Tibial artery (tissue), 4 donors: ENCODE results near the gene DLG2.

Experiments
- DNase-seq, 2 donors: peaks; one replicate each; pipeline ENCODE4 v3.0.0-alpha.2; 2019
- H3K27ac ChIP-seq, 2 donors: fragments of 200-600 bp; sonication (generic) in 1 of 2; 1 replicate in 1 of 2; 2 replicates in 1 of 2; pipeline ENCODE4 v1.5.1; 2018 to 2019; ENCODE audit warnings: mild to moderate bottlenecking in 1 of 2
- H3K27me3 ChIP-seq, 2 donors: fragments of 200-600 bp; sonication (generic) in 1 of 2; one replicate each; pipeline versions ENCODE4 v1.5.1 to v1.6.0; 2016 to 2019
- H3K36me3 ChIP-seq, 3 donors: fragments of 200-600 bp; sonication (generic) in 2 of 3; one replicate each; pipeline ENCODE4 v1.5.1; 2016 to 2019; ENCODE audit warnings: mild to moderate bottlenecking in 2 of 3
- H3K4me1 ChIP-seq, 4 donors: fragments of 200-600 bp; sonication (generic) in 2 of 4; 1 replicate in 3 of 4; 2 replicates in 1 of 4; pipeline ENCODE4 v1.5.1; 2016 to 2019
- H3K4me3 ChIP-seq, 2 donors: fragments of 200-600 bp; sonication (generic) in 1 of 2; 1 replicate in 1 of 2; 2 replicates in 1 of 2; pipeline ENCODE4 v1.5.1; 2018 to 2019; ENCODE audit warnings: mild to moderate bottlenecking in 2 of 2
- H3K9me3 ChIP-seq, 3 donors: fragments of 200-600 bp; sonication (generic) in 1 of 3; one replicate each; pipeline ENCODE4 v1.5.1; 2016 to 2019
- intact Hi-C: fragments of 100-400 bp; cut with DNase I; formaldehyde crosslinking; loops from one replicate; pipeline ENCODE4 v1.15.0; 2023; ENCODE audit warnings: low total_unique reads
- TF ChIP-seq, protein P1 (sequence below), 2 experiments: fragments of 200-600 bp in 1 of 2; fragments of 450-650 bp in 1 of 2; IDR thresholded peaks; one replicate each; pipeline ENCODE4 v1.5.1; 2017 to 2019; ENCODE audit warnings: antibody characterized with exemption in 2 of 2, mild to moderate bottlenecking in 1 of 2, moderate library complexity in 1 of 2

Gene DLG2

DNA sequence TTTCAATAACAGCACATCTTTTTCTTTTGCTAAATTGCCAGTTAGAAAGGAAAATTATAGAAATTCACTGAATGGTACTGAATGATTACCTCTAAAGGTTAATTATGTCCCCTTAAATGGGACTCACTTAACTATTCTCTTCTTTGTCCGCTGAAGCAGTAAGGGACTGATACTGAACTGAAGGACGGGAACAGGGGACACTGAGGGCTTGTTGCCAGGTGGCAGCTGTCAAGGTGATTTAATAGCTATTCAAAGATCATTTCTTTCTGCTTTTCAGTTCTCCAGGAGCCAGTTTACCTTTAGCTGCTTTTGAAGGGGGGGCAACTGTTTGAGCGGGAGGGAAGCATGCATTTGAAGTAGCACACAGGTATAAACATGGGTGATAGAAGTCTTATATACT, 2015.5 kb downstream of the DLG2 start:
- intact Hi-C loops = no loop called here
- no peak overlapping the region for H3K27ac ChIP-seq
- H3K4me1 ChIP-seq = no peaks in the 10 kb centered on the region
- H3K4me3 ChIP-seq = no peak overlapping the region
- H3K27me3 ChIP-seq = no peaks in the 10 kb centered on the region
- TF ChIP-seq, protein P1, sequence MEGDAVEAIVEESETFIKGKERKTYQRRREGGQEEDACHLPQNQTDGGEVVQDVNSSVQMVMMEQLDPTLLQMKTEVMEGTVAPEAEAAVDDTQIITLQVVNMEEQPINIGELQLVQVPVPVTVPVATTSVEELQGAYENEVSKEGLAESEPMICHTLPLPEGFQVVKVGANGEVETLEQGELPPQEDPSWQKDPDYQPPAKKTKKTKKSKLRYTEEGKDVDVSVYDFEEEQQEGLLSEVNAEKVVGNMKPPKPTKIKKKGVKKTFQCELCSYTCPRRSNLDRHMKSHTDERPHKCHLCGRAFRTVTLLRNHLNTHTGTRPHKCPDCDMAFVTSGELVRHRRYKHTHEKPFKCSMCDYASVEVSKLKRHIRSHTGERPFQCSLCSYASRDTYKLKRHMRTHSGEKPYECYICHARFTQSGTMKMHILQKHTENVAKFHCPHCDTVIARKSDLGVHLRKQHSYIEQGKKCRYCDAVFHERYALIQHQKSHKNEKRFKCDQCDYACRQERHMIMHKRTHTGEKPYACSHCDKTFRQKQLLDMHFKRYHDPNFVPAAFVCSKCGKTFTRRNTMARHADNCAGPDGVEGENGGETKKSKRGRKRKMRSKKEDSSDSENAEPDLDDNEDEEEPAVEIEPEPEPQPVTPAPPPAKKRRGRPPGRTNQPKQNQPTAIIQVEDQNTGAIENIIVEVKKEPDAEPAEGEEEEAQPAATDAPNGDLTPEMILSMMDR (IDR thresholded peaks at IDR 0.05) = no peak
- no peaks in the 10 kb centered on the region for H3K36me3 ChIP-seq
- H3K9me3 ChIP-seq = no peaks in the 10 kb centered on the region
- no peak for DNase-seq

- Histone ChIP-seq H3K36me3 (no peaks in the 10 kb centered on the region), H3K27me3 (no peaks in the 10 kb centered on the region), H3K4me3 (no peak overlapping the region), H3K4me1 (no peaks in the 10 kb centered on the region), H3K9me3 (no peaks in the 10 kb centered on the region), H3K27ac (no peak overlapping the region)
- no peak for DNase-seq
- intact Hi-C loops = no loop called here
- TF ChIP-seq, protein P1 (IDR thresholded peaks at IDR 0.05) = no peak
Observed at GRCh38 chr11:83611031-83611430, 2016.1 kb downstream of the DLG2 start.

- Histone ChIP-seq H3K27ac (no peak overlapping the region), H3K36me3 (no peaks in the 10 kb centered on the region), H3K9me3 (no peaks in the 10 kb centered on the region), H3K4me1 (no peaks in the 10 kb centered on the region), H3K4me3 (no peak overlapping the region), H3K27me3 (no peaks in the 10 kb centered on the region)
- intact Hi-C loops = no loop called here
- DNase-seq = no peak
- TF ChIP-seq, protein P1 (IDR thresholded peaks at IDR 0.05) = no peak
Observed at GRCh38 chr11:83609191-83609590, 2018.0 kb downstream of the DLG2 start.

DNA sequence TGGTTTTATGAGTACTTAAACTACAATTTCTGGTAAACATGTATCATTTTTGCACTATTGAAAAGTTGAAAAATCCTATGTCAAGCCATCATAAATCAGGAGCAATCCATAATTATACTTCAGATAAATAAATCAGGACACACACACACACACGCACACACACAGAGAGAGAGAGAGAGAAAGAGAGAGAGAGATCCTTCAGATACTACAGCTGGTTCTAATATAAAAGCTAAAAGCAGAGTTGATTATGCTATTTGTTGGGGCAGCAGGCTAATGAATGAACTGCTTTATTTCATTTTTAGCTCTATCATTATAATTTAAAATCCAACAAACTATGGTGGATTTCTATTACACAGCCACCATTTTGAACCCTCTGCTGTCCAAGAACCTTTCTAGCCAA, 2018.6 kb downstream of the DLG2 start:
- no peak overlapping the region for H3K4me3 ChIP-seq
- TF ChIP-seq, protein P1 (IDR thresholded peaks at IDR 0.05) = no peak
- H3K27me3 ChIP-seq = no peaks in the 10 kb centered on the region
- H3K36me3 ChIP-seq = no peaks in the 10 kb centered on the region
- H3K27ac ChIP-seq = no peak overlapping the region
- H3K4me1 ChIP-seq = no peaks in the 10 kb centered on the region
- H3K9me3 ChIP-seq = no peaks in the 10 kb centered on the region
- DNase-seq = no peak
- intact Hi-C loops = no loop called here

DNA sequence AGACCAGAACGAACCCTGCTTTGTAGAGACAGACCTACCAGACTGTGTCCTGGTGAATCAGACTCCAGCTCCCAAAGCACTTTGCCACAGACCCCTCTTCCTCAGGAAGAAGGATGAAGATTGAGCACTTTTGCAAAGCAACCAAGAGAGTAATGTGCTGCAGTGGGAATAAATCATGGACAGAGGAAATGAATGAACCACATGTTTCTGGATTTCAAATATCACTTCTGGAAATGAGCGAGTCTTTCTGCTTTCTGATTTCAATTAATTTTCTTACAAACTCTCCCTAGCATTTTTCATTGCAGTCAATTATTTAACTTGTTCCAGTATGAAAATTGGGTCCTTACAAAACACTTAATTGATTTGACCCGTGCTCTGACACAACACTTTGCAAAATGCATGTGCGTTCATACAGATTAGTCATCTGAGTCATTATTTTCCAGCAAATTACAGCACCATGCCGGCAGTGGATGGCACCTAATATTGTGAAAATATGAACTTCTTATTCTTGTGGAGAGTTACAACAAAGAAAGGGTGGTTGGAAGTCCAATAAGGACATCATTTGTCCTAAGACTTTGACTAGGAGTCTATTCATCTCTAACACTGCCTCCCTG, 2025.1 kb downstream of the DLG2 start:
- DNase-seq = no peak
- intact Hi-C loops = no loop called here
- Histone ChIP-seq H3K4me3 (no peak overlapping the region), H3K4me1 (no peaks in the 10 kb centered on the region), H3K27ac (no peak overlapping the region), H3K27me3 (no peaks in the 10 kb centered on the region), H3K36me3 (no peaks in the 10 kb centered on the region), H3K9me3 (no peaks in the 10 kb centered on the region)
- TF ChIP-seq, protein P1 (IDR thresholded peaks at IDR 0.05) = no peak
